HT1080 (cell line): Measurements from ENCODE around the gene ARMC9. TPM values are rescaled to one million over a fixed set of nuclear protein-coding genes. Genes with fewer than 3 reads are reported as not detected.
"Not testable (repeated sequence)": the region's sequence is repeated elsewhere in the genome, so short reads cannot be mapped to it uniquely, and the experiment has no call there.

ENCODE experiments used
- DNase-seq: peaks from one replicate; pipeline ENCODE4 v3.0.0-alpha.2; 2015; ENCODE audit warnings: low read depth
- total RNA-seq: library from RNA; depleted of rRNA; stranded (reverse); fragments of >200 nt; shearing (Covaris generic); gene quantifications from 2 replicates; pipeline ENCODE4 v1.2.3, GENCODE V29; 2014

The ARMC9 gene
- total RNA-seq, 1 experiment from 2014 or later, result 13.0 TPM

DNA sequence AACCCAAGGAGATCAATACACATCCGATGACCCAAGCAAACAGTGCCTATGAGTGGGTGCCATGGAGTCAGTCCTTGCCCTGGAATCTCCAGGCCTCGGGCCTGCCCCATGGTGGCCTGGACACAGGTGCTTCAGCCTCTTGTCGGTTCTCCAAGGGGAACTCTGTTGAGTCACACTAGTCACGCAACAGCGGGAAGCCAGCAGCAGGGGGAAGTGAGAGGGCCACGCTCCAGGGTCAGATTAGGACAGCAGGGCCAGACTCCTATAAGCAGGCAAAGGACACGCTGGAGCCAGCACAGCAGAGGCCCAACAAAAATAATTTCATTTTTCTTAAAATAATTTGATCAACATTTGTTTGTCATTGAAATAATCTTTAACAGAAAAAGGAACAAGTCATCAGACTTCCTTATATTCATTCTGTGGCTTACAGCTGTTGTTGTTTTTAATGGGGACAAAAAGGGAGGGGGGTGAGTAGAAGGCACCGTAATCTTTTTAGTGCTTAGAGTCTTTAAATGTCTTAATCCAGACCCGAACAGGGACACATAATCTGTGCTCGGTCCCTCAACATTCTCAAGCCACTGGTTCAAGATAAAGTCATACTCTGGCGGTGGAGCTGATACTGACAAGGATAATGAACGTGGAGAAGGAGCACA lies 16.4 kb upstream of the ARMC9 start:
- peak; percentile 38 for DNase-seq

GRCh38 chr2:231182513-231182899 lies 15.9 kb upstream of the ARMC9 start:
- DNase-seq, result no peak

DNA sequence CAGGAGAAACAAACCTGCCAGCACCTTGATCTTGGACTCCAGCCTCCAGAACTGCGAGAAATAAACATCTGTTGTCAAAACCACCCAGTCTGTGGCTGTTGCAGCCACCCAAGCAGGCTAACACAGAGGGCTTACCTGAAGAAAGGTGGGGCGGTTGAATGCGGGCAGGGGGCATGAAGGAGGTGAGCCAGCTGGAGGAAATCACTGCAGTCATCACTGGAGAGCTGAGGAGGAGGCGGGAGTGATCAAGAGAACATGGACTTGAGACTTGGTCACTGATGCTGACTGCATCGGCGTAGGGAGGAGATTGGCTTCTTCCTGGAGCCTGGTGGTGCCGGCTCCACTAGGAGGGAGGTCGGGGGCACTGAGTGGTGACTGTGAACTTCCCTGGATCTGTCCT lies 14.6 kb upstream of the ARMC9 start:
- no peak for DNase-seq

- DNase-seq, result no peak
These were observed 14.1 kb upstream of the ARMC9 start for GRCh38 chr2:231184319-231184718.

DNA sequence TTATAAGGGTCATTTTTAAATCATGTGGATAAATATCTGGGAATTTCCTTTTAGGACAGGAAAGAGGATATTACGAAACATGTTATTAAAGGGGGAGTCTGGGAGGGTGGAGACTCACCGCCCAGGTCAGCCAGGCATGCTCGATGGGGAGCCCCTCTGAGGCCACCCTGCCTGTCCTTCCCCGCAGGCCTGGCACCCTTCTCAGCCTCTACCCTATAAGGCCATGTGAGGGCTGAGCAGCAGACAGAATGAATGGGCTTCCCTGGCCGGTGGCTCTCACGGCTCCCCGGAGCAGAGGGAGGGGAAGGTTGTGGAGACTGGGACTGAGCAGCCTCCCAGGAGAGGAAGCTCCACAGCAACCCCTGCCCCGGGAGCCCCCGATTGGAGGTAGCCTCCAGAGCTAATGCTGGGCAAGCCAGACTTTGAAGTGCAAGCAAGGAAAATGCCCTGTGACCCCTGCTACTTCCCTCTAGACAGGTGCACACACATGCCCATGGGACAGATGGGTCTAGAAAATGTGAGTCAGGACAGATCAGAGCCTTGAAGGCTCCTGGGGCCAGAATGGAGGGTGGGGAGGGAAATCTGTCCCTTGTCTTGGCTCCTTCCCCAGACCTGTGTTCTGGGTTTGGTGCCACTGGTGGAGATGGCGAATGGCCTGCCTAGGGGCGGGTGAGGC lies 13.2 kb upstream of the ARMC9 start:
- DNase-seq, result no peak

DNA sequence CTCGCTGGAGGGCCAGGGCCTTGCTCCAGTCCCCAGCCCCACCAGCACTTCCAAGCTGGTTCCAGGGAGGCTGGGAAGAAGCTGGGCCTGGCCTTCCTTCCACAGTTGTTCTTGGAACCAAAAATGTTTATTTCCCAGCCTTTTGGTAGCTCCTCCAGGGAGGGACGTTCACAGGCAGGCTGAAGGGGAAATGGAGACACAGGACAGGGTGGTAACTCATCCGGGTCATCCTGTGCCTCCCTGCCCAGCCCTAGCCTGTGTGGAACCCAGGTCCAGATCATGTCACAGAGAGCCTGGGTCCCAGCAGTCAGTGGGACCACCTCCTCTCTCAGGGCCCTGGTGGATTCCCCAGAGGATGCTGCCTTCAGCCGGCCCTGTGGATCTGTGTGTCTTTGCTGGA lies 12.5 kb upstream of the ARMC9 start:
- DNase-seq, result no peak

DNA sequence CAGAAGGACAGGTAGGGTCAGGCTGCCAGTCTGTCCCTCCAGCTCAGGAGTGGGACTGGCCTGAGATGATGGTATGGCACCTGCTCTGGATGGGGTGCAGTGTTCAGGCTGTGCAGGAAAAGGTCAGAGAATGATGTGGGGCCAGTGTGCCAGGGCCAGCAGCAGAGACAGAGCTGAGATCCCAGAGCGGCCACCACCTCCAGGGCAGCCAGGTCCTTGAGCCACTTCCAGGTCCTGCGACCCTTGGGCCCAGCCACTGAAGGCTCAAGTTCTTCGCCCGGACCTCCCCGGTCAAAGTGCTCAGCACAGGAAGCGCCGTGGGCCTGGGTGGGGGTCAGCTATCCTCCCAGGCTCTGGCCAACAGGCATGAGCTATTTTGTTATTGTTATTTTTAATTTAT lies 12.1 kb upstream of the ARMC9 start:
- no peak for DNase-seq

DNA sequence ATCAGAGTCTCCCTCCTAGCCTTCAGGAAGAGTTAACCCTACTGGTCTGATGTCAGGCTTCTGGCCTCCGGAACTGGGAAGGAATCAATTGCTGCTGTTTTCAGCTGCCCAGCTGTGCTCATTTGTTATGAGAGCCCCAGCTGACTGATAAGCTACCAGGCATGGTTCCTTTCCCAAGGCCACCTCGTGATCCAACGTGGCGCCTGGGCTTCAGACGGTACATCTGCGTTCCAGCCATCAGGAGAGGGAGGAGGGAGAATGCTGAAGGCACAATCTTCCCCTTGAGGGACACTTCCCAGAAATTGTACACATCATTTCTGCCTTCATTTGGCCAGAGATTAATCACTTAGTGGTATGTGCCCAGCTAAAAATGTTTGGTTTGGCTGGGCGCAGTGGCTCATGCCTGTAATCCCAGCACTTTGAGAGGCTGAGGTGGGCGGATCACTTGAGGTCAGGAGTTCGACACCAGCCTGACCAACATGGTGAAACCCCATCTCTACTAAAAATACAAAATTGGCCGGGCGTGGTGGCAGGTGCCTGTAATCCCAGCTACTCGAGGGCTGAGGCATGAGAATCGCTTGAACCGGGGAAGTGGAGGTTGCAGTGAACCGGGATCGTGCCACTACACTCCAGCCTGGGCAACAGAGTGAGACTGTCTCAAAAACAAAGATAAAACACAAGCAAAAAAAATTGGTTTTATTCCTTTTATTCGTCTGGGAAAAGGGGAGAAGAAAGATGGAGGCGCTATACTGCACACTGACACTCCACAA lies 10.5 kb upstream of the ARMC9 start:
- DNase-seq, result no peak

- DNase-seq, result no peak
These were observed 9.8 kb upstream of the ARMC9 start for GRCh38 chr2:231188506-231189170.

DNA sequence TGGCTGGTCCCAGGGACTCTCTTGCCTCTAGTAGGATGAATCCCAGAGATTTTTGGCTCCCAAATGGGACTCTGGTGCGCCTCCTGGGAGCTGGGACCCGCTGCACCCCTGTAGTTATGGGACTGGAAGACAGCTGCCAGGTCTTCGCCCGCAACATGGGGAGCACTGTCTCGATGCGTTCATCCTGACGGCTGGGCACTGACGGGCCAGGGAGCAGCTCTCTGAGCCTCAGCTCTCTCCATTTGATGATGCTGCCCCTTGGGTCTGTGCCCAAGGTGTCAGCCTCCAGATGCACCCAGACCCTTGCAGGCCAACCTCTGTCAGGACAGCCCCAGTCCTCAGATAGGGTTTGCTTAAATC lies 9.3 kb upstream of the ARMC9 start:
- DNase-seq, result no peak

DNA sequence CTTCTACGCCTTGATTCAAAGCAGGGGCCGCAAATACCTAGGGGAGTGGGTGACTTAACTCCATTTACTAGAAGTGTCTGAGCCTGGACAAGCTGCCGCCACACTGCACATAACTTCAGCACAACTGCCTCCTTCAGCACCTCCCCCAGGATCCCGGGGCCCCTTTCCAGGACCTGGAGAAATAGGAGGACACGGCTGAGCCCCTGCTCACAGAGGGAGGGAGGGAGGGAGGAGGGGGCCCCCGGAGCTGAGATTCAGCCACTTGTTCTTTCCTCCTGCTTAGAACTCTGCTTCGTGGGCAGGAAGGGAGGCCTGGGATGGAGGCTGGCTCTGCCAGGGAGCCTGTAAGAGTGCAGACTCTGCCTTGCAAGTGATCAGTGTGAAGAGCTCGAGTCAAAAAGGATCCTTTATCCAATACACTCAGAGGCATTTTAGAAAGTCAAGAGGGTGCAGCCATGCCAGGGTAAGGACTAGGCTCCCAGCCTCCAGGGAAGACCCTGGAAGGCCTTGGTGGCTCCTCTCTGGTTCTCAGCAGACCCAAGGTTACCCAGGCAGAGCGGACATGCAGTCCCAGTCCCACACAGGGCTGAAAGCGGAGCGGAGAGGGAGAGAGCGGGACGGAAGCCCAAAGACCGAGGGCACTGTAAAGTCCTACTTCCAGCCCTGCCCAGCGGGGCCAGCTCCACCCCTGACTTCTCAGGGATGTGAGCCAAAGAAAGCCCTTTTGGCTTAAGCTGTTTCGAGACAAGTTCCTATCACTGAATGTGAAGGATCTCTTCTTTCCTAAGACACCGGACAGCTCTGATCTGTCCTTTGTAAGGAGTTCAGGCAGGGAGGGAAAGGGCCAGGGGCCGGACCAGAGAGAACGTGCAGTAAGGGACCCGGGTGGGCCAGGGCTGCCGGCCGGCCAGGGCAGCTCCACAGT lies 8.6 kb upstream of the ARMC9 start:
- no peak for DNase-seq

DNA sequence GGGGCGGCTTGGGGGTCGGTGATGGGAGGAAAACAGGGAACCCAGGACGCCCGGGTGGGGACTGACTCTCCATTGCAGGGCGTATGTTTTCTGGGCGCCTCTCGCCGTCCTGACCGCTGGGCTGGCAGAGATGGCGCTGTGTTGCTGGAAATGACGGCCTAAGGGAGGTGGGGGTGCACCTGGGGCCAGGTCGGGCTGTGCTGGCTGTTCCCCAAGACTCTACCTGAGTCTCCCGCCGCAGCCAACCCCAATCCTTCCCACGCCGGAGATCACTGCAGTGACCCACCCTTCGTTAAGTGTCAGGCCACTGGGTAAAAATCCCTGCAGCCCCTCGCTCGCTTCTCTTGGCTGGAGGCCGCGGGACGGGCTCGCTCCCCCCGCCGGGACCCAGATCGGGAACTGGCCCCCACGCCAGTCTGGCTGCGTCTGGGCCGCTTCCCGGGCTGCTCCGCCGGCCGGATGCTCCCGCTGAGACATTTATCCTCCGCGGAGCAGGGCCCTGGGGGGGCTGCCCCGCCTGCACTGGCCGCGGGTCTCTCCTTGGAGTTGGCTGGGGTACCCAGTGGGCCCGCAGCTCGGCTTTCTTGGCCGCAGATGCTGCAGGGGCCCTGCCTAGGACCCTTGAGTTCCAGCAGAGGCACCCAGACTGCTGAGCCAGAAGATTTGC lies 7.8 kb upstream of the ARMC9 start:
- no peak for DNase-seq

DNA sequence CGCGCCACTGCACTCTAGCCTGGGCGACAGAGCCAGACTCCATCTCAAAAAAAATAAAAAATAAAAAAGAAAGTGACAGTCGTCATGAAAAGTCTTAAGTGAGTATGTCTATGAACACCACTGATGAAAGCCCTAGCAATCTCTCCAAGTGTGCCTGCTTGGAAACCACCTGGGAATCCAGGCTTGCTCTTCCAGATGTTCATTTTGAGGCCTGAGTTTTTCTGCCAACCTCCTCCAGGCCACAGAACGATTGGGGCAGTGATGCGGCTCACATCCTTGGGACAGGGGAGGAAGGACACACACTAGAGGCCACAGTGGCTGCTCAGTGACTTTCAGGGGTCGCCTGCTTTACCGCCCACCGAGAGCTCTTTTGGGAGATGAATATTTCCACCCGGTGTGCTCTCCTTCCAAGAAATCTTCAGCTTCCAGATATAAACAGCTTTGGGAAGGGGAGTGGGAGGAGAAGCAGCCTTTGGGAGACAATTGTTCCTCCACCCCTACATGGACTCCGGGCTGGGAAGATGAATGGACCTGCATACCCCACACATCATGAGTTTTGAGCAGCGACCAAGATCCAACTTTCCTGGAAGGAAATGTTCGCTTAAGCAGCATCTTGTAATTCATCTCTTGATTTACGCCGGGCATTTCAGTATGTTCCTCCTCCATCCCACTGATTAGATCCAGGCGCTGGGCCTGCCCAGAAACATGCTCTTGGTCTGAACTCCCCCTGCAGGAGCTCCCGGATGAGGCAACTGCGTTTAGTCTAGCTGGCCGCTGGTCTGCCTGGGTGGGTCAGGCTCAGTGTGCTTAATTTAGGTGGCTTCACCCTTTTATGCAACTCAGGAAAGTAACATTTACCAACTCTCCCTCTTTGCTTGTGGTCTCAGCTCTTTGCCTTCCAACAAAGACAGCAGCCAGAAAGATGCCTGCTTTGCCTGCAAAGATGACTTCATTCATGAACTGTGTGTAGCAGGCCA lies 6.2 kb upstream of the ARMC9 start:
- DNase-seq, result peak; percentile 44

DNA sequence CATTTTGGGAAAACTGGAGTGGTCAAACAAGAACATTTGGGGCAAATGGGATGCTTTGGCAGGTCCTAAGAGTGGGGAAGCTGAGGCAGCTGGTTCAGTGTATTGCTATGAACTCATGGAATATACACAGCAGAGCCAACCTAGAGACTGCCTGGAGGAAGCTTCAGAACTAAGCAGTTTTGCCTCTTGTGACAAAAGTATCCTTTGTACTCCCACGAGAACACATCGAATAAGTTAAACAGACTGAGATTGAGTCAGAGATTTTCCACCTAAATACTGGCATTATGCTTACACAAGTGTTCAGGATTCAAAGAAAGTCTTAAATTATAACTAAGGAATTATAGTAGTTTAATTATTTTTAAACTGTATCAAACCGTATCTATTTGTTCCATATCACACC lies 5.2 kb upstream of the ARMC9 start:
- DNase-seq, result no peak

DNA sequence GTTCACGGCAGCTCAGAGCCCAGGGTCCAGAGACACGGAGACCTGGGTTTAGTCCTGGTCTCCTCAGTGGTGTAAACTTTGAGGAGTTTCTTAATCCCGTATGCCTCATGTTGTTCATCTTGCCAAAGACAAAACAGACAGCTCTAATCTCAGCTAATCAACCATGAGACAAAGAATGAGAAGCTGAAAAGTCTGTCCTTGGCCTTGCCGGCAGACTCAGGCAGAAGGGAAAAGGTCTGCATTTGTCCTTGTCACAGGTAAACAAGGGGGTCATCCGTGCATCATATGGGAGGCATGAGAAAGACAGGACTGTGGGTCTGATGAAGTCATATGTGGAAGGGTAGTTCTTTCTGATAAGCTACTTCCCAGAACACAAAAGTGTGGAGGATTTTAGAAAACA lies 1.8 kb upstream of the ARMC9 start:
- DNase-seq, result no peak

- not testable (repeated sequence) for DNase-seq
These were observed 1.2 kb upstream of the ARMC9 start for GRCh38 chr2:231197196-231197595.

DNA sequence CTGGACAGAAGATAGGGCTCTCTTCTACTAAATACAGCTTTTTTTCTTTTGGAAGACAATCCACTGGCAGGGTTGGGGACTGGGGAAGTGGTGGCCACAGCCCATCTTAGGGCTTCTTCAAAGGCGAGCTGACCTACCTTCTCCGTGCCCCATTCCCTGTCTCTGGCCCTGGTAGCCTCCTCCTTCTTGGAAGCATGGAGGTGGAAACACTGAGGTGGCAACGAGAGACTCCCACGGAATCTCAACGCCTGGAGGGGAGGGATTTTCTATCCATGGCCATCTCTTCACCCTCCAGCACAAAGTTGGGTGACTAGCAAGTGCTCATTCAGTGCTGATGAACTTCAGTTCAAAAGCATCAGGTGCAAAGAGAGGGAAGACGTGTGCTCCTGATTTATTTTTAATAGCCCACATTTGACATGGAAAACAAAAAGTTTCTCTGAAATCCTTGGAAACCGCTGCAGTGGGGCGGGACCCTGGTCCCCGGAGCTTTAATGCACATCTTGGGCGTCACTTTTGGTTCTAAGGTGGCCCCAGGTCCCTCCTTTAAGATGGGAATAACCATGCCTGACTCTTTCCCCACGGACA lies 633 bp upstream of the ARMC9 start:
- no peak for DNase-seq

GRCh38 chr2:231199219-231199618 lies 788 bp downstream of the ARMC9 start:
- peak; percentile 71 for DNase-seq
